H9 (cell line): ENCODE data around the gene PRDM5. TPM values are rescaled to one million over a fixed set of nuclear protein-coding genes. Genes with fewer than 3 reads are reported as not detected.

Source experiments
- DNase-seq: peaks from one replicate; pipeline ENCODE4 v3.0.0-alpha.2; 2017
- H2AFZ ChIP-seq: one replicate; pipeline ENCODE4 v1.6.1; 2013; ENCODE audit warnings: mild to moderate bottlenecking, low read length, control low read depth, moderate library complexity
- H2AK5ac ChIP-seq: 2 replicates; pipeline ENCODE4 v1.6.1; 2013; ENCODE audit warnings: low read length, control low read depth, mixed read lengths; ENCODE audit not compliant: insufficient read length
- H2BK120ac ChIP-seq: one replicate; pipeline ENCODE4 v1.6.1; 2013; ENCODE audit warnings: low read depth, mild to moderate bottlenecking, low read length, control low read depth, inconsistent platforms; ENCODE audit not compliant: poor library complexity, severe bottlenecking
- H2BK12ac ChIP-seq: 2 replicates; pipeline ENCODE4 v1.6.1; 2013; ENCODE audit warnings: low read length, control low read depth, mixed read lengths, low read depth; ENCODE audit not compliant: insufficient read length
- H2BK15ac ChIP-seq: 2 replicates; pipeline ENCODE4 v1.6.1; 2013; ENCODE audit warnings: low read depth, low read length, control low read depth
- H2BK20ac ChIP-seq: one replicate; pipeline ENCODE4 v1.6.1; 2013; ENCODE audit warnings: low read depth, mild to moderate bottlenecking, low read length, control low read depth, inconsistent platforms; ENCODE audit not compliant: poor library complexity, severe bottlenecking
- H2BK5ac ChIP-seq: 2 replicates; pipeline ENCODE4 v1.6.1; 2013; ENCODE audit warnings: low read length, control low read depth, mixed read lengths; ENCODE audit not compliant: insufficient read length
- H3K14ac ChIP-seq: 2 replicates; pipeline ENCODE4 v1.6.1; 2013; ENCODE audit warnings: low read length, control low read depth; ENCODE audit not compliant: insufficient read depth
- H3K18ac ChIP-seq: 2 replicates; pipeline ENCODE4 v1.6.1; 2013; ENCODE audit warnings: low read depth, mild to moderate bottlenecking, mixed read lengths, low read length, control low read depth; ENCODE audit not compliant: insufficient read length
- H3K23ac ChIP-seq: 2 replicates; pipeline ENCODE4 v1.6.1; 2013; ENCODE audit warnings: low read length, control low read depth, mixed read lengths, low read depth; ENCODE audit not compliant: insufficient read length
- H3K23me2 ChIP-seq: 2 replicates; pipeline ENCODE4 v1.6.1; 2013; ENCODE audit warnings: low read depth, mild to moderate bottlenecking, mixed read lengths, low read length, control low read depth; ENCODE audit not compliant: insufficient read length, poor library complexity, severe bottlenecking
- H3K27ac ChIP-seq: 2 replicates; pipeline ENCODE4 v1.5.1; 2013; ENCODE audit warnings: low read length, control low read depth, mixed read lengths, low read depth; ENCODE audit not compliant: insufficient read length
- H3K27me3 ChIP-seq: 2 replicates; pipeline ENCODE4 v1.6.1; 2013; ENCODE audit warnings: low read length, control low read depth, inconsistent platforms; ENCODE audit not compliant: insufficient read depth
- H3K4ac ChIP-seq: 2 replicates; pipeline ENCODE4 v1.6.1; 2013; ENCODE audit warnings: low read depth, mild to moderate bottlenecking, control low read depth, inconsistent platforms, low read length, moderate library complexity
- H3K4me1 ChIP-seq: 2 replicates; pipeline ENCODE4 v1.6.1; 2013; ENCODE audit warnings: low read length, control low read depth, inconsistent platforms; ENCODE audit not compliant: insufficient read depth
- H3K4me2 ChIP-seq: 2 replicates; pipeline ENCODE4 v1.6.1; 2013; ENCODE audit warnings: low read length, control low read depth, mixed read lengths; ENCODE audit not compliant: insufficient read length, insufficient read depth
- H3K56ac ChIP-seq: 2 replicates; pipeline ENCODE4 v1.6.1; 2013; ENCODE audit warnings: low read depth, mild to moderate bottlenecking, mixed read lengths, low read length, control low read depth; ENCODE audit not compliant: insufficient read length
- H3K79me1 ChIP-seq: 2 replicates; pipeline ENCODE4 v1.6.1; 2013; ENCODE audit warnings: low read depth, mild to moderate bottlenecking, moderate library complexity, low read length, control low read depth, inconsistent platforms; ENCODE audit not compliant: insufficient read depth, poor library complexity, severe bottlenecking
- H3K79me2 ChIP-seq: 2 replicates; pipeline ENCODE4 v1.6.1; 2013; ENCODE audit warnings: low read length, control low read depth, inconsistent platforms; ENCODE audit not compliant: insufficient read depth
- H3K9ac ChIP-seq: 2 replicates; pipeline ENCODE4 v1.6.1; 2013; ENCODE audit warnings: low read length, control low read depth, mixed read lengths; ENCODE audit not compliant: insufficient read length; ENCODE audit errors: extremely low read depth
- H3K9me3 ChIP-seq: one replicate; pipeline ENCODE4 v1.6.1; 2013; ENCODE audit warnings: low read depth, low read length, inconsistent platforms; ENCODE audit not compliant: control insufficient read depth
- H3T11ph ChIP-seq: one replicate; pipeline ENCODE4 v1.6.1; 2013; ENCODE audit warnings: mild to moderate bottlenecking, low read length, control low read depth, inconsistent platforms
- H4K20me1 ChIP-seq: one replicate; pipeline ENCODE4 v1.6.1; 2013; ENCODE audit not compliant: control insufficient read depth, insufficient read length, insufficient read depth
- H4K5ac ChIP-seq: 2 replicates; pipeline ENCODE4 v1.6.1; 2013; ENCODE audit warnings: low read depth, mild to moderate bottlenecking, mixed read lengths, low read length, control low read depth; ENCODE audit not compliant: insufficient read length
- H4K8ac ChIP-seq: replicated peaks from 2 replicates; pipeline ENCODE4 v1.6.1; 2013; ENCODE audit warnings: low read length, control low read depth, mixed read lengths, low read depth; ENCODE audit not compliant: insufficient read length
- H4K91ac ChIP-seq: 2 replicates; pipeline ENCODE4 v1.6.1; 2013; ENCODE audit warnings: low read depth, mild to moderate bottlenecking, moderate library complexity, mixed read lengths, low read length, control low read depth; ENCODE audit not compliant: insufficient read length
- H3K27ac Mint-ChIP-seq, 3 experiments: 2 replicates in 2 of 3; 3 replicates in 1 of 3; pipeline ENCODE4 v1.8.0; 2020 to 2021; ENCODE audit warnings: mixed read lengths in 3 of 3, mild to moderate bottlenecking in 1 of 3, moderate library complexity in 1 of 3
- H3K27me3 Mint-ChIP-seq: 2 replicates; pipeline ENCODE4 v1.8.0; 2021; ENCODE audit warnings: low read depth, mild to moderate bottlenecking, moderate library complexity, mixed read lengths
- H3K36me3 Mint-ChIP-seq, 3 experiments: 2 replicates in 2 of 3; 3 replicates in 1 of 3; pipeline ENCODE4 v1.8.0; 2020 to 2021; ENCODE audit warnings: low read depth in 3 of 3, mixed read lengths in 3 of 3; ENCODE audit not compliant: insufficient read depth in 1 of 3
- H3K4me1 Mint-ChIP-seq, 2 experiments: 2 replicates each; pipeline ENCODE4 v1.8.0; 2020; ENCODE audit warnings: mixed read lengths in 2 of 2
- H3K4me3 Mint-ChIP-seq, 2 experiments: 2 replicates in 1 of 2; 3 replicates in 1 of 2; pipeline ENCODE4 v1.8.0; 2020 to 2021; ENCODE audit warnings: mild to moderate bottlenecking in 2 of 2, mixed read lengths in 2 of 2, moderate library complexity in 1 of 2
- H3K9me3 Mint-ChIP-seq, 2 experiments: 2 replicates in 1 of 2; 3 replicates in 1 of 2; pipeline ENCODE4 v1.8.0; 2020; ENCODE audit warnings: mild to moderate bottlenecking in 2 of 2, mixed read lengths in 2 of 2, moderate library complexity in 1 of 2
- WGBS: extraction: QIAGEN DNeasy Blood & Tissue Kit; methylation state at CpG from one replicate; pipeline ENCODE4 v1.1.7; 2013; ENCODE audit warnings: missing lambda C conversion rate, low lambda C conversion rate, mixed read lengths; ENCODE audit not compliant: insufficient read length; ENCODE audit errors: extremely low coverage; 5-methylcytosine and 5-hydroxymethylcytosine counted together
- total RNA-seq: library from RNA; stranded (reverse); gene quantifications from 2 replicates; pipeline ENCODE4 v1.2.1, GENCODE V29; 2021
- TF ChIP-seq, protein P1 (sequence below): fragments of 200-600 bp; sonication (generic); conservative IDR thresholded peaks from 3 replicates; pipeline ENCODE4 v1.8.0; 2021; ENCODE audit warnings: antibody characterized with exemption, mild to moderate bottlenecking

Gene PRDM5
- total RNA-seq, 1 experiment from 2014 or later = 21.7 TPM

DNA sequence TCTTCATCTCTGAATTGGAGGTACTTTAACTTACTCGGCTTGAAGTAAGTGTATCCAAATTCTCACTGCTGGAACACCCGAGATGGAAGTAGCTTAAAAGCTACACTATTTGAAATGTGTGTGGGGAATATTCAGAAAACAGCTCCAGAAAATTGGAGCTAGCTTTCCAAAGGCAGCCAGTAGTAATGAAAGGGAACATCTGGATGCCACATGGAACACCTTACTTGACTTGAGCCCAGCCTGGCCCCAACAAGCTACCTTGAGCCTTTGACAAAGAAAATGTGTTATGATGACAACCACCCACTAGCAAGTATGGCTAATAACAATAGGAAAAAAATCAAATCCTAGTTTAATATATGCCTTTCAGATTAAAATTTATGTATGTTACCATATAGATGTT is 161.5 kb downstream of the PRDM5 start:
- TF ChIP-seq, protein P1, sequence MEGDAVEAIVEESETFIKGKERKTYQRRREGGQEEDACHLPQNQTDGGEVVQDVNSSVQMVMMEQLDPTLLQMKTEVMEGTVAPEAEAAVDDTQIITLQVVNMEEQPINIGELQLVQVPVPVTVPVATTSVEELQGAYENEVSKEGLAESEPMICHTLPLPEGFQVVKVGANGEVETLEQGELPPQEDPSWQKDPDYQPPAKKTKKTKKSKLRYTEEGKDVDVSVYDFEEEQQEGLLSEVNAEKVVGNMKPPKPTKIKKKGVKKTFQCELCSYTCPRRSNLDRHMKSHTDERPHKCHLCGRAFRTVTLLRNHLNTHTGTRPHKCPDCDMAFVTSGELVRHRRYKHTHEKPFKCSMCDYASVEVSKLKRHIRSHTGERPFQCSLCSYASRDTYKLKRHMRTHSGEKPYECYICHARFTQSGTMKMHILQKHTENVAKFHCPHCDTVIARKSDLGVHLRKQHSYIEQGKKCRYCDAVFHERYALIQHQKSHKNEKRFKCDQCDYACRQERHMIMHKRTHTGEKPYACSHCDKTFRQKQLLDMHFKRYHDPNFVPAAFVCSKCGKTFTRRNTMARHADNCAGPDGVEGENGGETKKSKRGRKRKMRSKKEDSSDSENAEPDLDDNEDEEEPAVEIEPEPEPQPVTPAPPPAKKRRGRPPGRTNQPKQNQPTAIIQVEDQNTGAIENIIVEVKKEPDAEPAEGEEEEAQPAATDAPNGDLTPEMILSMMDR = no peak
- no peaks in the 10 kb centered on the region for H3K79me2 ChIP-seq
- H2BK120ac ChIP-seq = no peak overlapping the region
- no peaks in the 10 kb centered on the region for H3K27me3 Mint-ChIP-seq
- no peaks in the 10 kb centered on the region for H3K79me1 ChIP-seq
- no peaks in the 10 kb centered on the region for H3K4me1 Mint-ChIP-seq
- H3K4ac ChIP-seq = no peak overlapping the region
- WGBS = no CpG with 5 or more reads among the region's 2 CpGs
- no peak for DNase-seq
- no peak overlapping the region for H2BK15ac ChIP-seq
- no peak overlapping the region for H4K8ac ChIP-seq
- H3K27ac ChIP-seq = no peak overlapping the region
- no peak overlapping the region for H3K18ac ChIP-seq
- no peak overlapping the region for H3T11ph ChIP-seq
- no peaks in the 10 kb centered on the region; a peak in 1 of 7 replicates for H3K36me3 Mint-ChIP-seq
- no peak overlapping the region for H2BK12ac ChIP-seq
- no peak overlapping the region for H3K9ac ChIP-seq
- no peaks in the 10 kb centered on the region for H3K9me3 ChIP-seq
- H4K5ac ChIP-seq = no peak overlapping the region
- H2BK20ac ChIP-seq = no peak overlapping the region
- no peak overlapping the region for H3K4me3 Mint-ChIP-seq
- no peak overlapping the region for H3K27ac Mint-ChIP-seq
- no peak overlapping the region for H2AFZ ChIP-seq
- no peaks in the 10 kb centered on the region for H3K23me2 ChIP-seq
- no peaks in the 10 kb centered on the region for H4K20me1 ChIP-seq
- no peak overlapping the region for H3K14ac ChIP-seq
- H2BK5ac ChIP-seq = no peak overlapping the region
- no peak overlapping the region for H2AK5ac ChIP-seq
- no peak overlapping the region for H3K56ac ChIP-seq
- H4K91ac ChIP-seq = no peak overlapping the region
- no peak overlapping the region for H3K4me2 ChIP-seq
- no peak overlapping the region for H3K23ac ChIP-seq
- H3K4me1 ChIP-seq = no peaks in the 10 kb centered on the region
- no peaks in the 10 kb centered on the region for H3K9me3 Mint-ChIP-seq
- no peaks in the 10 kb centered on the region for H3K27me3 ChIP-seq
